T47D (cell line): Measurements from ENCODE around the gene NSMCE1.
"Not testable (repeated sequence)": the region's sequence is repeated elsewhere in the genome, so short reads cannot be mapped to it uniquely, and the experiment has no call there.

Source experiments
- DNase-seq, 2 experiments: peaks; one replicate each; pipeline versions ENCODE4 v3.0.0 to v3.0.0-alpha.2; 2011 to 2012; ENCODE audit warnings: low read depth in 1 of 2, low spot score in 1 of 2
- JUND ChIP-seq: IDR thresholded peaks from 2 replicates; pipeline ENCODE4 v1.6.1; 2012; ENCODE audit warnings: low read depth
- in situ Hi-C: cut with HindIII; loops from 2 replicates; pipeline ENCODE4 v1.10.0; 2016; ENCODE audit warnings: low sequenced_read_pairs, low pct_unique_long_range_greater_than_20kb

NSMCE1 gene

DNA sequence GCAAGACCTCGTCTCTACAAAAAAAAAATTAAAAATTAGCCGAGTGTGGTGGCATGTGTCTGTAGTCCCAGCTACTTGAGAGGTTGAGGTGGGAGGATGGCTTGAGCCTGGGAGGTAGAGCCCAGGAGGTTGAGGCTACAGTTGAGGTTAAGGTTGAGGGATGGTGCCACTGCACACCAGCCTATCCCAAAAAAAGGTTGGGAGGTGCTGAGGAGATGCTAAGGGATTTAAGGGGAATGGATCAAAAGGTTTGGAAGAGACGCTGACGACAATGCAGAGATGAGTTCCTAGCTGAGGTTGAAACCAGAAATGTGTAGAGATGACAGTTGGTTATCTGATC is 4.7 kb upstream of the NSMCE1 start:
- no peak for DNase-seq
- TF ChIP-seq JUND = no peak
- in situ Hi-C loops = no loop called here

DNA sequence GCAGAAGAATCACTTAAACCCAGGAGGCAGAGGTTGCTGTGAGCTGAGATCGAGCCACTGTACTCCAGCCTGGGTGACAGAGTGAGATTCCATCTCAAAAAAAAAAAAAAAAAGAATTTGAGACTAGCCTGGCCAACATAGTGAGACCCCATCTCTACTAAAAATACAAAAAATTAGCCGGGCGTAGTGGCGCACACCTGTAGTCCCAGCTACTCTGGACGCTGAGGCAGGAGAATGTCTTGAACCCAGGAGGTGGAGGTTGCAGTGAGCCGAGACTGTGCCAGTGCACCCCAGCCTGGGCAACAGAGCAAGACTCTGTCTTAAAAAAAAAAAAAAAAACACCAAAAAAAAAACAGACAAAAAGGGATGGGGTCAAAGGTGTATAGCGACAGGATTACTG is 4.1 kb upstream of the NSMCE1 start:
- in situ Hi-C loops, DNase-seq: not testable (repeated sequence)

DNA sequence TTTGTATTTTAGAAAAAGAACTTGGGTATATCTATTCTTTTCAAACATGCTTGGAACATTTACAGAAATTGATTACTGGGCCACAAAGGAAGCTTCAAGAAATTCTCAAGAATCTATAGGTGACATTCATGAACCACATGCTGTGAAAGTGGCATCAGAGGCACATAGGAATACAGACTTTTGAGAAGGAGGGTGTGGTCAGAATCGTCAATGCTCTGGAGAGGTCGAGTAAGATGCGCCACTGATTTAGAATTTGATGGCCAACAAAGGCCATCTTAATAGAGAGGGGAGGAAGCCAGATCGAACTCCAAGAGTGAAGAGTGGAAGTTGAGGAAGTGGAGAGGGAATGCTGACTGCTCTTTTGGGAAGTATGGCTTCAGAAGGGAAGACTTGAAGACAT is 3.5 kb upstream of the NSMCE1 start:
- DNase-seq = no peak
- TF ChIP-seq JUND = no peak
- in situ Hi-C loops = no loop called here

- no peak for TF ChIP-seq JUND
- DNase-seq = no peak
- in situ Hi-C loops = no loop called here
These were observed 1.8 kb upstream of the NSMCE1 start for GRCh38 chr16:27270349-27270748.

- in situ Hi-C loops = no loop called here
- DNase-seq = no peak
- TF ChIP-seq JUND = no peak
These were observed 953 bp upstream of the NSMCE1 start for GRCh38 chr16:27269300-27270150.

DNA sequence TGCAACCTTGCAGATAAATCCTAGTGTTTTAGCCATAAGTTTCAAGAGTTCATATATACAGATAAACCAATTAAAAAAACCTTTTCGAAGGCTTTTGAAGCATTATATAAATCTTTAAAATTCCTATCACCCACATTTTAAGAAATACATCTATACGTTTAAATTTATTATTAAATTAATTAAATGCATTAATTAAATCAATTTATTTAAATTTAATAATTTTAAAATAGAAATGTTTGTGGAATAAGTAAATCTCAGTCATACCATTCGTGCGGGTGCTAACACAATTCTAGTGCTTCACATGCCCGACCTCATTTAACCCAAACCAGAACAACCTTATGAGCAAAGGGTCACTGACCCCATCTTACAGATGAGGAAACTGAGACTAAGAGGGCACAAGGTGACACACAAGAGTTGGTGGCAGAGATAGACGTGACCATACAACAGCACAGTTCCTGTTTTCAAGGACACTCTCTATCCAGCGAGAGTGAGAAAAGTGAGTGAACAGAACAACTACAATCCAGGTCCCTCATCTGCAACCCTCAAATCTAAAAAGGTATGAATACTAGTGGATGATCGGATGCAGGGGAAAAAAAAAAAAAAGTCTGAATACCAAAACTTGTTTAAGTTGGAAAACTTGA is 1.4 kb downstream of the NSMCE1 start:
- no peak for DNase-seq
- TF ChIP-seq JUND = no peak
- in situ Hi-C loops = no loop called here

GRCh38 chr16:27265982-27266381 is 2.6 kb downstream of the NSMCE1 start:
- DNase-seq = no peak
- no peak for TF ChIP-seq JUND
- in situ Hi-C loops = no loop called here

DNA sequence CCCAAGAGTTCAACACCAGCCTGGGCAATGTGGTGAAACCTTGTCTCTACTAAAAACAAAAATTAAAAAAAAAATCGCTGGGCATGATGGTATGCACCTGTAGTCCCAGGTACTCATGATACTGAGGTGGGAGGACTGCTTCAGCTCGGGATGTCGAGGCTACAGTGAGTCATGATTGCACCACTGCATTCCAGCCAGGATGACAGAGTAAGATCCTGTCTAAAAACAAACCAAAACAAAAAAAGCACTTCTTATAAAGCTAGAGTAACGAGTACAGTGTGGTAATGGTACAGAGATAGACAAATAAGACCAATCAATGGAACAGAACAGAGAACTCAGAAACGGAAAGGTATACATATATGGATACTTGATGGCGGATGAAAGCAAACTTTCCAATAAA is 4.4 kb downstream of the NSMCE1 start:
- in situ Hi-C loops = no loop called here
- peak in 1 of 2 experiments; percentile 70 for DNase-seq
- peak; percentile 49 for TF ChIP-seq JUND

DNA sequence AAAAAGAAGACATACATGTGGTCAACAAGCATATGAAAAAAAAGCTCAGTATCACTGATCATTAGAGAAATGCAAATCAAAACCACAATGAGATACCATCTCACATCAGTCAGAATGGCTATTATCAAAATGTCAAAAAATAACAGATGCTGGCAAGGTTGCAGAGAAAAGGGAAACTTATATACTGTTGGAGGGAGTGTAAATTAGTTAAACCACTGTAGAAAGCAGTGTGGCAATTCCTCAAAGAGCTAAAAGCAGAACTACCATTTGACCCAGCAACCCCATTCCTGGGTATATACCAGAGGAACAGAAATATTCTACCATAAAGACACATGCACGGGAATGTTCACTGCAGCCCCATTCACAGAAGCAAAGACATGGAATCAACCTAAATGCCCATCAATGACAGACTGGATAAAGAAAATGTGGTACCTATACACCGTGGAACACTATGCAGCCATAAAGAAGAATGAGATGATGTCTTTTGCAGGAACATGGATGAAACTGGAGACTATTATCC is 5.6 kb downstream of the NSMCE1 start:
- not testable (repeated sequence) for DNase-seq

DNA sequence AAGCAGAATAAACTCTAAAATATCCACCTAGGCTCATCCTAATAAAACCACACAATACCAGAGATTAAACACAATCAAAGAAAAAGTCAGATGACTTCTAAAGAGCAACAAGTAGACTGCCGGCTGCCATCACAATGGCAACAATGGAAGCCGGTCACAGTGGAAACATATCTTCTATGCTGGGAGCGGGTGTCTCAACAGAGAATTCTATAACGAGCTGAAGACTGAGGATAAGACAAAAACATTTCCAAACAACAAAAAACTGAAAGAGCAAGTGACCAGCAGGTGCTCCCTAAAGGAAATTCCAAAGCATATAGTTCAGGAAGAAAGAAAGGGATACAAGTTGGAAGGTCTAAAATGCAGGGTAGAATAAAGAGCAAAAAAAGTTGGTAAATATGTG is 8.9 kb downstream of the NSMCE1 start:
- DNase-seq = no peak
- in situ Hi-C loops = no loop called here
- no peak for TF ChIP-seq JUND

More for the DNA sequence above, 5.6 kb downstream of the NSMCE1 start:
- in situ Hi-C loops = not testable (repeated sequence)

- peak; percentile 96 for TF ChIP-seq JUND
- DNase-seq = peak; percentile 54 to 88
- in situ Hi-C loops = no loop called here
These were observed 10.3 kb downstream of the NSMCE1 start for GRCh38 chr16:27258241-27258734.

GRCh38 chr16:27257271-27257670 is 11.3 kb downstream of the NSMCE1 start:
- no peak for TF ChIP-seq JUND

DNA sequence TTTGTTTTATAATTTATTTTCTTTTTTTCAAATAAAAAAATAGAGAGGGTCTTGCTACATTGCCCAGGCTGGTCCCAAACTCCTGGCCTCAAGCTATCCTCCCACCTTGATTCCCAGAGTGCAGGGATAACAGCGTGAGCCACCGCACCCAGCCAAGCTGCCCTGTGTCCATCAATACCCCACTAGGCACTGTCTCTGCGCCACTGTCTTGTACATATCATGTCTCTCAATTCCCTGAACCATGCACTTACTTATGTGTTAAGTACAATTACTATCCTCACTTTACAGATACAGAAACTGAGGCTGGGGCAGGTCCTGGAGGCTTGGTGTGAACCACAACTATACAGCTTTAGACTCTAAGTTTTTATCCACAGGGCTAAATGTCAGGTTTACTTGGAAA is 11.7 kb downstream of the NSMCE1 start:
- in situ Hi-C loops = no loop called here
- DNase-seq = no peak
- TF ChIP-seq JUND = no peak

More at GRCh38 chr16:27257271-27257670, 11.3 kb downstream of the NSMCE1 start:
- DNase-seq = no peak
- in situ Hi-C loops = no loop called here
